Right ventricle myocardium superior (tissue), 1 donor: ENCODE results near the gene VAT1L. TPM values are rescaled to one million over a fixed set of nuclear protein-coding genes. Genes with fewer than 3 reads are reported as not detected.
"Not testable (repeated sequence)": the region's sequence is repeated elsewhere in the genome, so short reads cannot be mapped to it uniquely, and the experiment has no call there.

Experiments
- ATAC-seq: fragments of 200-7000 bp; cut with Tn5 transposase; one replicate; pipeline ENCODE4 v1.9.1; 2020; ENCODE audit warnings: mild to moderate bottlenecking; ENCODE audit not compliant: poor library complexity
- DNase-seq: peaks from one replicate; pipeline ENCODE4 v3.0.0-alpha.2; 2020
- intact Hi-C: fragments of 100-400 bp; cut with DNase I; formaldehyde crosslinking; loops from one replicate; pipeline ENCODE4 v1.11.2; 2022
- total RNA-seq: library from RNA; stranded (reverse); fragmentation: NEBNext Ultra II Directional; extraction: Animal tissue kit (Norgen Biotek cat#: 25700); gene quantifications from one replicate; pipeline ENCODE4 v1.2.1, GENCODE V29; 2021
- donor health status: DM: no; HTN: yes; CAD: no; lungs with severe emphysema.

The VAT1L gene
- total RNA-seq, 1 donor from 2014 or later = 13.7 TPM

GRCh38 chr16:77963185-77964044 is 175.1 kb downstream of the VAT1L start:
- no peak for ATAC-seq
- intact Hi-C loops = no loop called here
- DNase-seq = no peak

- intact Hi-C loops = no loop called here
- no peak for DNase-seq
- ATAC-seq = peak; percentile 89
Observed at GRCh38 chr16:77965346-77965745, 177.0 kb downstream of the VAT1L start.

- DNase-seq (no peak), ATAC-seq (no peak)
- intact Hi-C loops = no loop called here
Observed at GRCh38 chr16:77967054-77967904, 178.9 kb downstream of the VAT1L start.

GRCh38 chr16:77969861-77970260 is 181.5 kb downstream of the VAT1L start:
- ATAC-seq (no peak), DNase-seq (no peak)
- intact Hi-C loops = loop anchor here (2.0 kb wide), 1 partner anchor 295 kb away; no protein-coding TSS in a partner anchor

- no peak for DNase-seq
- intact Hi-C loops = loop anchor here (2.0 kb wide), 1 partner anchor 296 kb away; no protein-coding TSS in a partner anchor
- ATAC-seq = no peak
Observed at GRCh38 chr16:77970371-77970770, 182.0 kb downstream of the VAT1L start.

GRCh38 chr16:77971306-77972061 is 183.1 kb downstream of the VAT1L start:
- ATAC-seq (peak; percentile 95), DNase-seq (peak; percentile 88)
- intact Hi-C loops = loop anchor here (2.0 kb wide), 1 partner anchor 297 kb away; no protein-coding TSS in a partner anchor

GRCh38 chr16:77972062-77972392 is 183.7 kb downstream of the VAT1L start:
- no peak for DNase-seq
- no peak for ATAC-seq
- intact Hi-C loops = no loop called here

- no peak for ATAC-seq
- no peak for DNase-seq
- intact Hi-C loops = no loop called here
Observed at GRCh38 chr16:77974883-77975282, 186.5 kb downstream of the VAT1L start.

GRCh38 chr16:77975942-77976341 is 187.6 kb downstream of the VAT1L start:
- ATAC-seq = no peak
- intact Hi-C loops = no loop called here

GRCh38 chr16:77977339-77977738 is 189.0 kb downstream of the VAT1L start:
- intact Hi-C loops = no loop called here
- DNase-seq = no peak
- ATAC-seq = no peak

More at GRCh38 chr16:77975942-77976341, 187.6 kb downstream of the VAT1L start:
- no peak for DNase-seq

GRCh38 chr16:77985111-77985510 is 196.7 kb downstream of the VAT1L start:
- ATAC-seq (no peak), DNase-seq (no peak)

GRCh38 chr16:77986011-77986740 is 197.8 kb downstream of the VAT1L start:
- ATAC-seq = no peak
- intact Hi-C loops = no loop called here

More at GRCh38 chr16:77985111-77985510, 196.7 kb downstream of the VAT1L start:
- intact Hi-C loops = no loop called here

GRCh38 chr16:77987810-77988209 is 199.4 kb downstream of the VAT1L start:
- no peak for ATAC-seq
- no peak for DNase-seq
- intact Hi-C loops = no loop called here

More at GRCh38 chr16:77986011-77986740, 197.8 kb downstream of the VAT1L start:
- no peak for DNase-seq

- DNase-seq (no peak), ATAC-seq (no peak)
- intact Hi-C loops = no loop called here
Observed at GRCh38 chr16:77989846-77990245, 201.5 kb downstream of the VAT1L start.

- DNase-seq = no peak
- ATAC-seq = no peak
- intact Hi-C loops = no loop called here
Observed at GRCh38 chr16:77991701-77992100, 203.3 kb downstream of the VAT1L start.

- ATAC-seq, intact Hi-C loops, DNase-seq: not testable (repeated sequence)
Observed at GRCh38 chr16:77992381-77992780, 204.0 kb downstream of the VAT1L start.

GRCh38 chr16:77993111-77993985 is 205.0 kb downstream of the VAT1L start:
- DNase-seq = no peak
- intact Hi-C loops = no loop called here
- ATAC-seq = peak; percentile 68
